Hepatocyte (in vitro differentiated cells): ENCODE measurements around the gene PHLPP1. TPM values are rescaled to one million over a fixed set of nuclear protein-coding genes. Genes with fewer than 3 reads are reported as not detected.

Experiments used
- DNase-seq: peaks from one replicate; pipeline ENCODE4 v3.0.0-alpha.2; 2016; ENCODE audit warnings: low spot score
- H2AFZ ChIP-seq: fragments of 200-600 bp; sonication (generic); 2 replicates; pipeline ENCODE4 v1.6.0; 2016; ENCODE audit warnings: antibody characterized with exemption, mild to moderate bottlenecking
- H3K27ac ChIP-seq: fragments of 200-600 bp; sonication (generic); 2 replicates; pipeline ENCODE4 v1.5.1; 2016; ENCODE audit warnings: mild to moderate bottlenecking
- H3K27me3 ChIP-seq: fragments of 200-600 bp; sonication (generic); 2 replicates; pipeline ENCODE4 v1.6.1; 2016
- H3K36me3 ChIP-seq: fragments of 200-600 bp; sonication (generic); replicated peaks from 2 replicates; pipeline ENCODE4 v1.5.1; 2016; ENCODE audit warnings: low read depth; ENCODE audit not compliant: insufficient read depth
- H3K4me1 ChIP-seq: fragments of 200-600 bp; sonication (generic); 2 replicates; pipeline ENCODE4 v1.5.1; 2016; ENCODE audit warnings: mild to moderate bottlenecking, moderate library complexity; ENCODE audit not compliant: insufficient read depth
- H3K4me2 ChIP-seq: fragments of 200-600 bp; sonication (generic); 2 replicates; pipeline ENCODE4 v1.6.0; 2016
- H3K4me3 ChIP-seq: fragments of 200-600 bp; sonication (generic); 2 replicates; pipeline ENCODE4 v1.5.1; 2016; ENCODE audit warnings: mild to moderate bottlenecking
- H3K79me2 ChIP-seq: fragments of 200-600 bp; sonication (generic); 2 replicates; pipeline ENCODE4 v1.6.0; 2017; ENCODE audit warnings: mild to moderate bottlenecking
- H3K9me2 ChIP-seq: fragments of 200-600 bp; sonication (generic); replicated peaks from 2 replicates; pipeline ENCODE4 v1.6.0; 2017; ENCODE audit warnings: mild to moderate bottlenecking; ENCODE audit not compliant: insufficient read depth
- H3K9me3 ChIP-seq: fragments of 200-600 bp; sonication (generic); 2 replicates; pipeline ENCODE4 v1.5.1; 2016; ENCODE audit warnings: low read depth, mild to moderate bottlenecking
- H4K20me1 ChIP-seq: fragments of 200-600 bp; sonication (generic); 2 replicates; pipeline ENCODE4 v1.6.0; 2016; ENCODE audit warnings: mild to moderate bottlenecking; ENCODE audit not compliant: insufficient read depth, poor library complexity, severe bottlenecking
- EZH2 ChIP-seq: fragments of 200-600 bp; sonication (generic); IDR thresholded peaks from 2 replicates; pipeline ENCODE4 v1.6.1; 2016; ENCODE audit warnings: antibody characterized with exemption, mild to moderate bottlenecking, borderline replicate concordance
- EZH2phosphoT487 ChIP-seq: fragments of 200-600 bp; sonication (generic); IDR thresholded peaks from one replicate; pipeline ENCODE4 v1.6.1; 2018; ENCODE audit warnings: antibody characterized with exemption, mild to moderate bottlenecking, low read depth, moderate library complexity; ENCODE audit not compliant: unreplicated experiment, severe bottlenecking
- WGBS: methylation state at CpG from one replicate; pipeline ENCODE4 v1.1.6; 2016; ENCODE audit warnings: low lambda C conversion rate; ENCODE audit errors: missing lambda C conversion rate; 5-methylcytosine and 5-hydroxymethylcytosine counted together
- polyA plus RNA-seq: library from polyadenylated mRNA; unstranded; fragments of >200 nt; fragmentation: Nextera tagmentation; extraction: Ambion mirVana; gene quantifications from 2 replicates; pipeline ENCODE4 v1.2.1, GENCODE V29; 2016
- total RNA-seq: library from RNA; depleted of rRNA; stranded (reverse); fragments of >200 nt; gene quantifications from 2 replicates; pipeline ENCODE4 v1.2.3, GENCODE V29; 2014
- TF ChIP-seq, protein P1 (sequence below): fragments of 200-600 bp; sonication (generic); IDR thresholded peaks from 2 replicates; pipeline ENCODE4 v1.5.1; 2016; ENCODE audit warnings: antibody characterized with exemption, mild to moderate bottlenecking; ENCODE audit not compliant: poor library complexity

The PHLPP1 gene
- total and polyA plus RNA-seq, 2 experiments from 2014 or later: 7.3 to 14.3 TPM

GRCh38 chr18:62757399-62758010 lies 42.2 kb downstream of the PHLPP1 start:
- Histone ChIP-seq H3K4me2 (no peak overlapping the region), H3K27ac (no peak overlapping the region), H3K36me3 (no peaks in the 10 kb centered on the region), H3K4me1 (peaks cover 3% of the 10 kb centered on the region), H3K9me2 (no peaks in the 10 kb centered on the region), H2AFZ (no peak overlapping the region), H3K9me3 (no peaks in the 10 kb centered on the region), H3K4me3 (no peak overlapping the region), H4K20me1 (peaks cover 6% of the 10 kb centered on the region), H3K27me3 (no peaks in the 10 kb centered on the region), H3K79me2 (peaks cover 98% of the 10 kb centered on the region)
- TF ChIP-seq EZH2: no peak
- TF ChIP-seq, protein P1, sequence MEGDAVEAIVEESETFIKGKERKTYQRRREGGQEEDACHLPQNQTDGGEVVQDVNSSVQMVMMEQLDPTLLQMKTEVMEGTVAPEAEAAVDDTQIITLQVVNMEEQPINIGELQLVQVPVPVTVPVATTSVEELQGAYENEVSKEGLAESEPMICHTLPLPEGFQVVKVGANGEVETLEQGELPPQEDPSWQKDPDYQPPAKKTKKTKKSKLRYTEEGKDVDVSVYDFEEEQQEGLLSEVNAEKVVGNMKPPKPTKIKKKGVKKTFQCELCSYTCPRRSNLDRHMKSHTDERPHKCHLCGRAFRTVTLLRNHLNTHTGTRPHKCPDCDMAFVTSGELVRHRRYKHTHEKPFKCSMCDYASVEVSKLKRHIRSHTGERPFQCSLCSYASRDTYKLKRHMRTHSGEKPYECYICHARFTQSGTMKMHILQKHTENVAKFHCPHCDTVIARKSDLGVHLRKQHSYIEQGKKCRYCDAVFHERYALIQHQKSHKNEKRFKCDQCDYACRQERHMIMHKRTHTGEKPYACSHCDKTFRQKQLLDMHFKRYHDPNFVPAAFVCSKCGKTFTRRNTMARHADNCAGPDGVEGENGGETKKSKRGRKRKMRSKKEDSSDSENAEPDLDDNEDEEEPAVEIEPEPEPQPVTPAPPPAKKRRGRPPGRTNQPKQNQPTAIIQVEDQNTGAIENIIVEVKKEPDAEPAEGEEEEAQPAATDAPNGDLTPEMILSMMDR: no peak
- TF ChIP-seq EZH2phosphoT487: no peak
- WGBS: 73% methylated on average over 6 of the region's 6 CpGs
- DNase-seq: no peak

GRCh38 chr18:62758591-62758990 lies 43.2 kb downstream of the PHLPP1 start:
- no peaks in the 10 kb centered on the region for H3K9me3 ChIP-seq
- H3K4me3 ChIP-seq: no peak overlapping the region
- no peaks in the 10 kb centered on the region for H3K27me3 ChIP-seq
- no peak for DNase-seq
- H3K4me2 ChIP-seq: no peak overlapping the region
- no peak overlapping the region for H2AFZ ChIP-seq
- peaks cover 6% of the 10 kb centered on the region for H4K20me1 ChIP-seq
- no peaks in the 10 kb centered on the region for H3K4me1 ChIP-seq
- WGBS: 44% methylated on average over 3 of the region's 3 CpGs
- TF ChIP-seq EZH2: no peak
- no peak for TF ChIP-seq EZH2phosphoT487
- TF ChIP-seq, protein P1: no peak
- no peaks in the 10 kb centered on the region for H3K9me2 ChIP-seq
- H3K79me2 ChIP-seq: peaks cover 96% of the 10 kb centered on the region
- no peaks in the 10 kb centered on the region for H3K36me3 ChIP-seq
- no peak overlapping the region for H3K27ac ChIP-seq

GRCh38 chr18:62759704-62760402 lies 44.5 kb downstream of the PHLPP1 start:
- H3K27ac ChIP-seq: no peak overlapping the region
- H3K79me2 ChIP-seq: peaks cover 94% of the 10 kb centered on the region
- H3K4me1 ChIP-seq: no peaks in the 10 kb centered on the region
- no peak overlapping the region for H2AFZ ChIP-seq
- no peak overlapping the region for H3K4me2 ChIP-seq
- H3K4me3 ChIP-seq: no peak overlapping the region
- 71% methylated on average over 5 of the region's 5 CpGs for WGBS
- no peaks in the 10 kb centered on the region for H3K27me3 ChIP-seq
- no peaks in the 10 kb centered on the region for H3K36me3 ChIP-seq
- no peaks in the 10 kb centered on the region for H3K9me3 ChIP-seq
- H3K9me2 ChIP-seq: no peaks in the 10 kb centered on the region
- peaks cover 6% of the 10 kb centered on the region for H4K20me1 ChIP-seq
- TF ChIP-seq EZH2phosphoT487 (no peak), EZH2 (no peak)
- TF ChIP-seq, protein P1: no peak
- no peak for DNase-seq
